Stimulated activated effector memory CD8-positive, alpha-beta T cell treated with anti-CD3 and anti-CD28 coated beads, Interleukin-12 subunit alpha, Interleukin-12 subunit beta, amount 100 ng/mL, for 72 hours (primary cell): Measurements from ENCODE around the gene PPM1N.

Experiments used
- ATAC-seq: fragments of 150-1000 bp; cut with Tn5 transposase; 2 replicates; pipeline ENCODE4 v1.10.0; 2021
- DNase-seq, 2 donors: peaks; one replicate each; pipeline ENCODE4 v3.0.0; 2021 to 2022; ENCODE audit warnings: low spot score in 2 of 2
- H3K27ac Mint-ChIP-seq: one replicate; pipeline ENCODE4 v1.8.0; 2022; ENCODE audit warnings: mild to moderate bottlenecking, mixed read lengths
- H3K36me3 Mint-ChIP-seq: one replicate; pipeline ENCODE4 v1.8.0; 2022; ENCODE audit warnings: mild to moderate bottlenecking, mixed read lengths
- H3K4me1 Mint-ChIP-seq: one replicate; pipeline ENCODE4 v1.8.0; 2022; ENCODE audit warnings: mixed read lengths
- H3K4me3 Mint-ChIP-seq: one replicate; pipeline ENCODE4 v1.8.0; 2022; ENCODE audit warnings: mild to moderate bottlenecking, mixed read lengths
- H3K9me3 Mint-ChIP-seq: one replicate; pipeline ENCODE4 v1.8.0; 2022; ENCODE audit warnings: mixed read lengths

Gene PPM1N

GRCh38 chr19:45498411-45499195, at the start of gene PPM1N:
Gene PPM1N, plus strand, starts transcription at chr19:45498443. Its CDS starts 30 bp downstream, at chr19:45498473.
- no peaks in the 10 kb centered on the region for H3K9me3 Mint-ChIP-seq
- peaks cover 48% of the 10 kb centered on the region for H3K4me1 Mint-ChIP-seq
- peak within 1 kb of the TSS; percentile 82 for H3K4me3 Mint-ChIP-seq
- peaks cover 5% of the 10 kb centered on the region for H3K36me3 Mint-ChIP-seq
- peak; percentile 73 for ATAC-seq
- peak within 1 kb of the TSS; percentile 84 for H3K27ac Mint-ChIP-seq
- DNase-seq = peak; percentile 54 to 84

- ATAC-seq = no peak
- H3K4me1 Mint-ChIP-seq = peaks cover 76% of the 10 kb centered on the region
- H3K27ac Mint-ChIP-seq = peak overlapping the region; percentile 99
- no peak for DNase-seq
- H3K4me3 Mint-ChIP-seq = peak overlapping the region; percentile 87
- peaks cover 41% of the 10 kb centered on the region for H3K36me3 Mint-ChIP-seq
- no peaks in the 10 kb centered on the region for H3K9me3 Mint-ChIP-seq
These were observed 49.4 kb upstream of the PPM1N start for GRCh38 chr19:45448887-45449299.

GRCh38 chr19:45450012-45450333, 48.3 kb upstream of the PPM1N start:
- Mint-ChIP-seq H3K4me1 (peaks cover 71% of the 10 kb centered on the region), H3K27ac (peak overlapping the region; percentile 99)
- peak; percentile 35 for ATAC-seq

GRCh38 chr19:45451131-45451849, 47.0 kb upstream of the PPM1N start:
- Mint-ChIP-seq H3K36me3 (peaks cover 37% of the 10 kb centered on the region), H3K27ac (peak overlapping the region; percentile 99), H3K4me1 (peaks cover 71% of the 10 kb centered on the region), H3K9me3 (no peaks in the 10 kb centered on the region), H3K4me3 (peak overlapping the region; percentile 87)
- ATAC-seq = peak; percentile 68
- DNase-seq = peak; percentile 28 to 84

More at GRCh38 chr19:45450012-45450333, 48.3 kb upstream of the PPM1N start:
- Mint-ChIP-seq H3K9me3 (no peaks in the 10 kb centered on the region), H3K36me3 (peaks cover 39% of the 10 kb centered on the region), H3K4me3 (peak overlapping the region; percentile 87)
- no peak for DNase-seq

- Mint-ChIP-seq H3K27ac (peak overlapping the region; percentile 99), H3K4me3 (peak overlapping the region; percentile 87), H3K9me3 (no peaks in the 10 kb centered on the region), H3K36me3 (peaks cover 32% of the 10 kb centered on the region), H3K4me1 (peaks cover 72% of the 10 kb centered on the region)
- DNase-seq (no peak), ATAC-seq (no peak)
These were observed 46.3 kb upstream of the PPM1N start for GRCh38 chr19:45451850-45452387.

- Mint-ChIP-seq H3K36me3 (peaks cover 9% of the 10 kb centered on the region), H3K9me3 (no peaks in the 10 kb centered on the region), H3K4me3 (peak overlapping the region; percentile 72), H3K27ac (peak overlapping the region; percentile 98), H3K4me1 (peaks cover 49% of the 10 kb centered on the region)
- ATAC-seq (peak; percentile 89), DNase-seq (peak; percentile 57 to 74)
These were observed 42.3 kb upstream of the PPM1N start for GRCh38 chr19:45455707-45456499.

GRCh38 chr19:45456500-45456815, 41.8 kb upstream of the PPM1N start:
- Mint-ChIP-seq H3K36me3 (peaks cover 3% of the 10 kb centered on the region), H3K4me1 (peaks cover 43% of the 10 kb centered on the region), H3K4me3 (peak overlapping the region; percentile 72), H3K9me3 (no peaks in the 10 kb centered on the region), H3K27ac (peak overlapping the region; percentile 98)
- ATAC-seq (no peak), DNase-seq (no peak)

GRCh38 chr19:45457776-45458175, 40.5 kb upstream of the PPM1N start:
- DNase-seq (no peak), ATAC-seq (no peak)
- no peak overlapping the region for H3K4me3 Mint-ChIP-seq
- peaks cover 33% of the 10 kb centered on the region for H3K4me1 Mint-ChIP-seq
- H3K27ac Mint-ChIP-seq = no peak overlapping the region
- H3K9me3 Mint-ChIP-seq = no peaks in the 10 kb centered on the region
- H3K36me3 Mint-ChIP-seq = no peaks in the 10 kb centered on the region

GRCh38 chr19:45460807-45461347, 37.4 kb upstream of the PPM1N start:
- Mint-ChIP-seq H3K4me1 (peaks cover 15% of the 10 kb centered on the region), H3K27ac (peak overlapping the region; percentile 53), H3K4me3 (no peak overlapping the region), H3K9me3 (no peaks in the 10 kb centered on the region), H3K36me3 (no peaks in the 10 kb centered on the region)
- no peak for DNase-seq
- ATAC-seq = no peak

GRCh38 chr19:45462174-45462573, 36.1 kb upstream of the PPM1N start:
- no peak overlapping the region for H3K27ac Mint-ChIP-seq
- DNase-seq (no peak), ATAC-seq (no peak)
- no peak overlapping the region for H3K4me3 Mint-ChIP-seq
- peaks cover 10% of the 10 kb centered on the region for H3K4me1 Mint-ChIP-seq
- no peaks in the 10 kb centered on the region for H3K9me3 Mint-ChIP-seq
- H3K36me3 Mint-ChIP-seq = peaks cover 3% of the 10 kb centered on the region

GRCh38 chr19:45463241-45463640, 35.0 kb upstream of the PPM1N start:
- no peak overlapping the region for H3K4me3 Mint-ChIP-seq
- H3K9me3 Mint-ChIP-seq = no peaks in the 10 kb centered on the region
- H3K4me1 Mint-ChIP-seq = peaks cover 13% of the 10 kb centered on the region
- DNase-seq (no peak), ATAC-seq (no peak)
- no peak overlapping the region for H3K27ac Mint-ChIP-seq
- peaks cover 13% of the 10 kb centered on the region for H3K36me3 Mint-ChIP-seq

- Mint-ChIP-seq H3K4me1 (peaks cover 18% of the 10 kb centered on the region), H3K27ac (no peak overlapping the region), H3K36me3 (peaks cover 24% of the 10 kb centered on the region), H3K9me3 (no peaks in the 10 kb centered on the region), H3K4me3 (no peak overlapping the region)
- DNase-seq (no peak), ATAC-seq (no peak)
These were observed 34.0 kb upstream of the PPM1N start for GRCh38 chr19:45464274-45464673.

GRCh38 chr19:45464852-45465441, 33.3 kb upstream of the PPM1N start:
- Mint-ChIP-seq H3K36me3 (peaks cover 30% of the 10 kb centered on the region), H3K4me1 (peaks cover 25% of the 10 kb centered on the region), H3K27ac (no peak overlapping the region), H3K4me3 (no peak overlapping the region), H3K9me3 (no peaks in the 10 kb centered on the region)
- DNase-seq (no peak), ATAC-seq (no peak)

- DNase-seq (no peak), ATAC-seq (no peak)
- peak overlapping the region; percentile 91 for H3K4me3 Mint-ChIP-seq
- H3K27ac Mint-ChIP-seq = peak overlapping the region; percentile 98
- H3K36me3 Mint-ChIP-seq = peaks cover 52% of the 10 kb centered on the region
- H3K4me1 Mint-ChIP-seq = peaks cover 45% of the 10 kb centered on the region
- H3K9me3 Mint-ChIP-seq = no peaks in the 10 kb centered on the region
These were observed 31.2 kb upstream of the PPM1N start for GRCh38 chr19:45467115-45467455.
